Keratinocyte (primary cell): ENCODE measurements around the gene MAPKAPK3. TPM values are rescaled to one million over a fixed set of nuclear protein-coding genes. Genes with fewer than 3 reads are reported as not detected.

Experiments used
- DNase-seq: peaks from one replicate; pipeline ENCODE4 v3.0.0-alpha.2; 2011; ENCODE audit warnings: low read depth, missing footprints, low spot score
- FAIRE-seq: peaks from 2 replicates; lab custom pipeline; 2011; peaks lifted over from hg19 to GRCh38; lab: Jason Lieb, UNC
- H2AFZ ChIP-seq: 2 replicates; pipeline ENCODE4 v1.6.0; 2012; ENCODE audit warnings: low read length, control low read depth, inconsistent platforms; ENCODE audit not compliant: control insufficient read depth
- H3K27ac ChIP-seq: 2 replicates; pipeline ENCODE4 v1.5.1; 2011; ENCODE audit warnings: low read length; ENCODE audit not compliant: control insufficient read depth, insufficient read depth
- H3K27me3 ChIP-seq: 3 replicates; pipeline ENCODE4 v1.6.0; 2011; ENCODE audit warnings: low read length; ENCODE audit not compliant: control insufficient read depth, insufficient read depth; ENCODE audit errors: extremely low read depth
- H3K36me3 ChIP-seq, 2 experiments: 2 replicates in 1 of 2; 3 replicates in 1 of 2; pipeline ENCODE4 v1.5.1; 2011; ENCODE audit warnings: low read length in 2 of 2, mild to moderate bottlenecking in 1 of 2; ENCODE audit not compliant: control insufficient read depth in 2 of 2, insufficient read depth in 2 of 2; ENCODE audit errors: extremely low read depth in 1 of 2
- H3K4me1 ChIP-seq: 3 replicates; pipeline ENCODE4 v1.5.1; 2011; ENCODE audit warnings: low read length; ENCODE audit not compliant: control insufficient read depth, insufficient read depth; ENCODE audit errors: extremely low read depth
- H3K4me2 ChIP-seq: 3 replicates; pipeline ENCODE4 v1.6.0; 2011; ENCODE audit warnings: low read depth, low read length; ENCODE audit not compliant: control insufficient read depth, insufficient read depth; ENCODE audit errors: extremely low read depth
- H3K4me3 ChIP-seq, 3 experiments: fragments of 200-600 bp in 1 of 3; sonication (generic) in 1 of 3; 2 replicates in 2 of 3; 3 replicates in 1 of 3; pipeline ENCODE4 v1.5.1; 2011 to 2016; ENCODE audit warnings: low read length in 3 of 3, mild to moderate bottlenecking in 3 of 3, control low read depth in 2 of 3, inconsistent platforms in 1 of 3, low read depth in 1 of 3, mixed read lengths in 1 of 3, mixed run types in 1 of 3, moderate library complexity in 1 of 3; ENCODE audit not compliant: control insufficient read depth in 2 of 3, insufficient read depth in 2 of 3; ENCODE audit errors: extremely low read depth in 1 of 3
- H3K79me2 ChIP-seq: 2 replicates; pipeline ENCODE4 v1.6.0; 2012; ENCODE audit warnings: low read length; ENCODE audit not compliant: control insufficient read depth, insufficient read depth
- H3K9ac ChIP-seq: 3 replicates; pipeline ENCODE4 v1.6.0; 2011; ENCODE audit warnings: low read length; ENCODE audit not compliant: control insufficient read depth, insufficient read depth; ENCODE audit errors: extremely low read depth
- H3K9me1 ChIP-seq: 3 replicates; pipeline ENCODE4 v1.6.0; 2011; ENCODE audit warnings: low read length; ENCODE audit not compliant: control insufficient read depth, insufficient read depth; ENCODE audit errors: extremely low read depth
- H3K9me3 ChIP-seq: 2 replicates; pipeline ENCODE4 v1.5.1; 2012; ENCODE audit warnings: low read depth, low read length; ENCODE audit not compliant: control insufficient read depth
- H4K20me1 ChIP-seq: 3 replicates; pipeline ENCODE4 v1.6.0; 2011; ENCODE audit warnings: low read length; ENCODE audit not compliant: control insufficient read depth, insufficient read depth; ENCODE audit errors: extremely low read depth
- CTCF ChIP-seq, 3 experiments: IDR thresholded peaks in 1 of 3; conservative IDR thresholded peaks in 1 of 3; optimal IDR thresholded peaks in 1 of 3; 2 replicates in 2 of 3; 3 replicates in 1 of 3; pipeline versions ENCODE3 to v1.5.1; 2011; ENCODE audit warnings: low read length in 3 of 3, mild to moderate bottlenecking in 3 of 3, moderate library complexity in 2 of 3, control low read depth in 1 of 3, inconsistent platforms in 1 of 3; ENCODE audit not compliant: insufficient read depth in 2 of 3; ENCODE audit errors: extremely low read depth in 1 of 3
- EZH2 ChIP-seq: IDR thresholded peaks from one replicate; pipeline ENCODE4 v1.6.1; 2012; ENCODE audit warnings: inconsistent platforms, mild to moderate bottlenecking, low read length, moderate library complexity
- dilution Hi-C: fragments of 300-500 bp; cut with MboI; formaldehyde crosslinking; loops from one replicate; pipeline ENCODE4 v1.7.0; 2020; ENCODE audit warnings: low sequenced_read_pairs; ENCODE audit not compliant: extremely low pct_ligation_motif_present
- polyA plus RNA-seq, 5 experiments: library from polyadenylated mRNA; depleted of rRNA in 3 of 5; stranded (reverse) in 3 of 5; stranded (forward) in 1 of 5; unstranded in 1 of 5; fragments of >200 nt; gene quantifications; 1 replicate in 1 of 5; 2 replicates in 3 of 5; 3 replicates in 1 of 5; pipeline versions ENCODE4 v1.2.1 to v1.2.3, GENCODE V29; 2011 to 2012; ENCODE audit warnings: missing spikeins in 2 of 5, low read depth in 1 of 5, low replicate concordance in 1 of 5

Gene MAPKAPK3
- polyA plus RNA-seq, 1 donor (not counting 4 experiments of a cell fraction or from before 2014, with no cell fraction given), result 134 TPM

- no peak for DNase-seq
- no peak for FAIRE-seq
- no peak overlapping the region for H2AFZ ChIP-seq
- no peaks in the 10 kb centered on the region for H3K27me3 ChIP-seq
- no peaks in the 10 kb centered on the region for H3K9me3 ChIP-seq
- dilution Hi-C loops, result no loop called here
- H4K20me1 ChIP-seq, result no peaks in the 10 kb centered on the region
- TF ChIP-seq CTCF (optimal IDR thresholded peaks at IDR 0.05 in 1 of 3, IDR thresholded peaks at IDR 0.05 in 1 of 3, conservative IDR thresholded peaks at IDR 0.05 in 1 of 3; ENCODE audit: extremely low read depth in 1 of 3, insufficient read depth in 2 of 3, low read length in 3 of 3) (no peak), EZH2 (no peak)
- no peaks in the 10 kb centered on the region for H3K36me3 ChIP-seq
- H3K4me2 ChIP-seq, result no peak overlapping the region
- no peak overlapping the region for H3K9ac ChIP-seq
- H3K27ac ChIP-seq, result no peak overlapping the region
- no peaks in the 10 kb centered on the region for H3K4me1 ChIP-seq
- no peaks in the 10 kb centered on the region for H3K79me2 ChIP-seq
- no peaks in the 10 kb centered on the region for H3K9me1 ChIP-seq
- H3K4me3 ChIP-seq, result no peak overlapping the region
Measured at GRCh38 chr3:50695031-50695430, 78.1 kb downstream of the MAPKAPK3 start.

- dilution Hi-C loops, result no loop called here
- DNase-seq, result no peak
- no peak overlapping the region for H2AFZ ChIP-seq
- no peak overlapping the region for H3K4me3 ChIP-seq
- H3K79me2 ChIP-seq, result no peaks in the 10 kb centered on the region
- H3K9me3 ChIP-seq, result no peaks in the 10 kb centered on the region
- H3K9ac ChIP-seq, result no peak overlapping the region
- H3K4me1 ChIP-seq, result no peaks in the 10 kb centered on the region
- no peak overlapping the region for H3K27ac ChIP-seq
- no peaks in the 10 kb centered on the region for H3K27me3 ChIP-seq
- H3K36me3 ChIP-seq, result no peaks in the 10 kb centered on the region
- FAIRE-seq, result no peak
- no peaks in the 10 kb centered on the region for H3K9me1 ChIP-seq
- H4K20me1 ChIP-seq, result no peaks in the 10 kb centered on the region
- no peak overlapping the region for H3K4me2 ChIP-seq
- TF ChIP-seq EZH2 (no peak), CTCF (optimal IDR thresholded peaks at IDR 0.05 in 1 of 3, IDR thresholded peaks at IDR 0.05 in 1 of 3, conservative IDR thresholded peaks at IDR 0.05 in 1 of 3; ENCODE audit: extremely low read depth in 1 of 3, insufficient read depth in 2 of 3, low read length in 3 of 3) (no peak)
Measured at GRCh38 chr3:50696276-50696675, 79.3 kb downstream of the MAPKAPK3 start.
